Daoy (cell line): ENCODE results near the gene SEPTIN8. TPM values are rescaled to one million over a fixed set of nuclear protein-coding genes. Genes with fewer than 3 reads are reported as not detected.
A peak's percentile ranks its signal among the peaks of the same experiment; 100 is the strongest.
"Not testable (repeated sequence)": the region's sequence is repeated elsewhere in the genome, so short reads cannot be mapped to it uniquely, and the experiment has no call there.

Source experiments
- DNase-seq: peaks from one replicate; pipeline ENCODE4 v3.0.0-alpha.2; 2015; ENCODE audit warnings: low read depth
- total RNA-seq: library from RNA; depleted of rRNA; stranded (reverse); fragments of >200 nt; shearing (Covaris generic); gene quantifications from 2 replicates; pipeline ENCODE4 v1.2.3, GENCODE V29; 2014

The SEPTIN8 gene
- total RNA-seq, 1 experiment from 2014 or later = 27.1 TPM

DNA sequence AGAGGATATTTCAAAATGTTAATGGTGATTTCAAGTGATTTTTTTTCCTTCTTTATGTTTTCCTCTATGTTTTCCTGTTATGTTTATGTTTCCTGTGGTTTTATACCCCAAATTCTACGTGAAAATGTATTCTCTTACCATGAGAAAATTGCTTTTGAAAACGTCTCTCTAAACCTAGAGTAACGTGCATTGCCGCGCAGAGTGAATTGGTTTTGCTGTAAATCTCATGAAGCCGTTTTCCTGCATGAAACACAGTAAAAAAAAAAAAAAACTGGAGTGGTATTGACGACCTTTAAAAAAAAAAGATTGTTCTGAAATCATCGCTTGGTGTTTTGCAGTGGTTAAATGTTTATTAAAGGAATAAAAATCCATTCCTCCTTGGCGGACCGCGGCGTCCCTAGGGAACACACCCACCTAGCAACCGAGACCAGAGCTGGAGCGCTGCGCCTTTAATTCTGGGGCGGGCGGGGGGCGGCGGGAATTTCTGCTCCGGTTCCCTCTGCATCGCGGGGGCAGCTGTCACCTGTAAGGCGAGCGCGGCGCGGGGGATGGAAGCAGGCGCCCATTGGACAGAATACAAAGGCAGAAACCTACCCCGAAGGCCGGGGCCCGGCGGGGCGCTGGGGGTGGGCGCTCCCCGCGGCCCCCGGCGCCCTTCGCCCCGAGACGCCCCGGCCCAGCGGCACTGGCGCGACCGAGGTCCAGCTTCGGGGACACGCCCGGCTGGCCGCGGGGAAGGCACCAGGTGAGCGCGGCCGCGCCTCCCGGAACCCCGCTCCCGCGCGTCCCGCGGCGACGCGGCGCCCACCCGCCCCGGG is 36.0 kb upstream of the SEPTIN8 start, which contains the start of gene SOWAHA:
Gene SOWAHA (plus strand): TSS at position 522 of the 818 bp plus-strand sequence. CDS start 320 bp downstream, outside the sequence.
- DNase-seq = peak; percentile 20

DNA sequence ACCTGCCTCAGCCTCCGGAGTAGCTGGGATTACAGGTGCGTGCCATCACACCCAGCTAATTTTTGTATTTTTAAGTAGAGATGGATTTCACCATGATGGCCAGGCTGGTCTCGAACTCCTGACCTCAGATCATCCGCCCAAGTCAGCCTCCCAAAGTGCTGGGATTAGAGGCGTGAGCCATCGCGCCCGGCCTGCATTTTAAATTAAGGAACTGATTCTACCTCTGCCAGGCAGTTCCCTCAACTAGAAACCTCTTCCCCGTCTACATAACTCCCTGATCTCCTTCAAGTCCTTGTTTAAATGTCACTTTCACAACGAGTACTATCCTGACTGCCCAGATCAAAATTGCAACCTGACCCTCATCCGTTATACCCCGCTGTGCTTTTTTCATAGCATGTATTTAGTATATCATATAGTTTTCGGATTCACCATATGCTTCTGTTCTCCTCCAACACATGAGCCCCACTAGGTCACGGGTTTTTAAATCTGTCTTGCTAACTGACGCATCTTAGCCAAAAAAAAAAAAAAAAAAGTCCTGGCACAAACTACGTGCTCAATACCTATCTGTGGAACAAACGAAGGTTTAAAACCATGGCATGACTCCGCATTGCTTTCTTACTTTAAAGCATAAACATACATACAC is 35.2 kb upstream of the SEPTIN8 start:
- DNase-seq = no peak

- DNase-seq = no peak
These were observed 33.6 kb upstream of the SEPTIN8 start for GRCh38 chr5:132810605-132811004.

GRCh38 chr5:132808866-132809265 is 31.8 kb upstream of the SEPTIN8 start:
- DNase-seq = no peak

DNA sequence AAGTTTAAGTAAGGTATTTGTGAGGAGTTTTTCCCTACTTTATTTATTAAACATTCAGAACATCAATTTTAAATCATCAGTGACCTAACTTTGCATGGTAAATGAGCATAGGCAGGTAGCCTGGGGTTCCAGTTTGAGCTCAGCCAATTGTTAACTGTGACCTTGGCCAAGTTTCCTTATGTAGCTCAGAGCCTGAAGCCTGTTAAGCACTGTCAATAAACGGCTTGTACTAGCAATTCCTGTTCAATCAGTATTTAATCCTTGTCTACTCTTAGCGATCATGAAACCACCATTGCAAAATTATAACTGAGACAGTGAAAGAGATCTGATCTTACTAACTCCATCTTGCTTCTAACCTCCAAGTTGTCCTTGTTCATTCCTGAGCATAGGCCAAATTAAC is 31.4 kb upstream of the SEPTIN8 start:
- no peak for DNase-seq

DNA sequence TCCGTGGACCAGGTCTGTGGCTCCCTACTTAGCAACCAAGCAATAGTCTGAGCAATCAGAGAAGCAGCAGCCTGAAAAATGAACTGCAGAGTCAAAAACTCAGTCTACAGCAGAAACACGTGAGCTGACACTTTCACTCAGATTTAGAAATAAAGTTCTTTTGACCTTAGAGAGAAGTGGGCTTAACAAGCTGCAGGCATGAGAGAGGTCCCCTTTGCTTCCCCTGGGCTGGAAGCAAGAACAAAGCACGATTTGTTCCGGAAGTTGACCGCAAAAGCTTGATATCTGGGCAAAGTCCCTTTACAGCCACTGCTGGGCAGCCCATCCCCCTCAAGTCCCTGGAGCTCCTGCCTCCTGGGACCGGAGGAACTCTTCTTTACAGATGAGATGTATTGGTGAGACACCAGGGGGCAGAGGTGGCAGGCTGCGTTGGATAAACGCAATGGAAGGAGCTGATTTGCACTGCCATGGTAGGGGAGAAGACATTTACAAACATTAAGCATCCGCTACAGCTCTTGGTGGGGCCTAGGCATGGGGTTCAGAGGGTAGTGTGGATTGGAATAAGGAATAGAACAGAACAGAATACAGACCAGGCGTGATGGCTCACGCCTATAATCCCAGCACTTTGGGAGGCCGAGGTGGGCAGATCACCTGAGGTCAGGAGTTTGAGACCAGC is 30.3 kb upstream of the SEPTIN8 start:
- no peak for DNase-seq

GRCh38 chr5:132806804-132807162 is 29.7 kb upstream of the SEPTIN8 start:
- not testable (repeated sequence) for DNase-seq

GRCh38 chr5:132805872-132806271 is 28.8 kb upstream of the SEPTIN8 start:
- DNase-seq = not testable (repeated sequence)

- DNase-seq = not testable (repeated sequence)
These were observed 27.2 kb upstream of the SEPTIN8 start for GRCh38 chr5:132804219-132804618.

GRCh38 chr5:132802685-132803066 is 25.6 kb upstream of the SEPTIN8 start:
- not testable (repeated sequence) for DNase-seq

DNA sequence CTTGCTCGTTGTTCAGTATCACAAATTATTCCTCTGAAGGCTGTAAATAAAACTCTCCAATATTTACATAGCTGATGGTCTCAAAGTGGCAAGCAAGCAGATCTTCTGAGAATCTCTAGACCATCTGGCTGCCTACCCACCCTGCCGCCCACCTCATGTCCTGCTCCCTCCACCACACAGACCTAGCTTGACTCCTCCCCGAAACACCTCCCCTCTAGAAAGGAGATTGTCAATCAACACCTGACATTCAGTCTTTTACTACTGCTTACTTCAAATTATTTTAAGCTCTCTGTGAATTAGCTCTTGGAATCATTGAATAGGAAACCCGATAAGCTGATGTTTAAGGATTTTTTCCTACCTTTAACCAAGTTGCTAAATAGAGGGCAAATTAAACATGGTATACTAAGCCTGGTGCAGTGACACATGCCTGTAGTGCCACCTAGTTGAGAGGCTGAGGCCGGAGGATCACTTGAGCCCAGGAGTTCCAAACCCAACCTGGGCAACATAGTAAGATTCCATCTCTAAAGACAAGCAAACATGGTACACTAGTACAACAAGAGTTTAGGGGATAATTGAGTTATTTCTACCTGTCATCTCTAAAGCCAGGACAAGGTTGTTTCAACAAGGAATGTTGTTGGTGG is 25.1 kb upstream of the SEPTIN8 start:
- no peak for DNase-seq

- no peak for DNase-seq
These were observed 23.5 kb upstream of the SEPTIN8 start for GRCh38 chr5:132800545-132800944.

DNA sequence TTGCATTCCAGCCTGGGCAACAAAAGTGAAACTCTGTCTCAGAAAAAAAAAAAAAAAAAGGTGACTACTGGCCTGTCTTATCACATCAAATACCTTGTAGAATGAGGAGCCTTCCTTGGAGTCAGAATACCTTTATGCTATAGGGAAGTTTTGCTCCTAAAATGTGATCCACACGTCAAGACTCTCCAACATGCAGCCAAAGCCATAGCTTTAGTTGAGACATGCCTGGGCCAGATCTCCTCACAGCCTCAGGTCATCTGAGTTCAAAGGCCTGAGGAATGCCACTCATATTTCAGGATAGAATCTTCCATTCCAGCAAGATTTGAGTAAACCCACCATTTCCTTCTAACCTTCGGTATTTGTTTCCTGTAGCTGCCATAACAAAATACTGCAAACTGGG is 22.4 kb upstream of the SEPTIN8 start:
- DNase-seq = no peak

GRCh38 chr5:132797651-132798050 is 20.6 kb upstream of the SEPTIN8 start:
- no peak for DNase-seq

GRCh38 chr5:132791026-132791425 is 14.0 kb upstream of the SEPTIN8 start:
- no peak for DNase-seq

DNA sequence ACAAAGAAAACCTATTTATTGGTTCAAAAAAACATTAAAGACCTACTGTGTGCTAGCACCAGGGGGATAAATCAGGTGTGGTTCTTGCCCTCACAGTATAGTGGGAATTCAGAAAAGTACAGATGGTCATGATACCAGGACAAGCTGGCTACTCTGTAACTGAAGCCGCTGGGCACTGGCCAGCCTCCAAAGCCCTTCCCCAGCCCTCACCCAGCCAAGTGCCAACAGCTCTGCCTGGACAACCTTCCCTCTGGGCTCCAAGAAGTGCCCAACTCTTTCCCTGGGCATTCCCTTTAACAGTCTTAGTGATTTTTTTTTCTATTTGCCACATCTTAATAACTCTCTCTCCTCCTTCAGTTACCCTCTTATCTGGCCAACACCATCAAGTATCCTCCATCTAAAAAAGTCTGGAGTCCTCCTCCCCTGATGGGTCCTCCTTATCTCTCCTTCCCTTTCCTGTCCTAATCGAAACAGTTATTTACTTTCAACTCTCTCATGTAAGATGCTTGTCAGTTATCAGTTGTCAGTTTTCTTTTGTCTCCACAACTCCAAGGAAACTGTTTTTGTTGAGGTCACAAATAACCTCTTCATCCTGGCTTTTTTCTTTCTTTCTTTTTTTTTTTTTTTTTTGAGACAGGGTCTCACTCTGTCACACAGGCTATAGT is 13.3 kb upstream of the SEPTIN8 start:
- no peak for DNase-seq

- no peak for DNase-seq
These were observed 12.2 kb upstream of the SEPTIN8 start for GRCh38 chr5:132788990-132789886.

GRCh38 chr5:132788508-132788907 is 11.5 kb upstream of the SEPTIN8 start:
- no peak for DNase-seq

GRCh38 chr5:132787076-132787475 is 10.0 kb upstream of the SEPTIN8 start:
- no peak for DNase-seq

- DNase-seq = no peak
These were observed 8.8 kb upstream of the SEPTIN8 start for GRCh38 chr5:132785864-132786263.

DNA sequence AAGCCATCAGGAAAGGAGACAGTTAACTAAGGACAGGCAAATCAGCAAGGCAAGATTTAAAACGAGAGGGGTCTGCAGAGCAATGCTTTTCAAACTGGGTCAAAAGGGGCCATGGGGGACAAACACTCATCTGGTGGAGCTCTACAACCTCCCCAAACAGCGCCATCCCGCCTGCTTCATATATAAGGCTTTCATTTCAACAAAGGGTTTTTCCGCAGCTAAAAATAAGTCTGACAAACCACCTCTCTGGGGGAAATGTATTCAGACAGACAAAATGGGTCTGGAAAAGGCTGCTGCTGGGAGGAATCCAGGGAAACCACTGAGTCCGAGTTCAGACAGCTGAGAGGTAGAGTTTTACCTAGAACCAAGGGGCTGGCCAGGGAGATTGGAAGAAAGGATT is 8.3 kb upstream of the SEPTIN8 start:
- DNase-seq = no peak
